Measurements from ENCODE around the gene TESK2. TPM values are rescaled to one million over a fixed set of nuclear protein-coding genes. Genes with fewer than 3 reads are reported as not detected.

Gene TESK2
- total and polyA plus RNA-seq, 2 of the 8 experiments (the other 6 are each of a cell fraction or from before 2014, with no cell fraction given): 10.8 to 12.6 TPM

DNA sequence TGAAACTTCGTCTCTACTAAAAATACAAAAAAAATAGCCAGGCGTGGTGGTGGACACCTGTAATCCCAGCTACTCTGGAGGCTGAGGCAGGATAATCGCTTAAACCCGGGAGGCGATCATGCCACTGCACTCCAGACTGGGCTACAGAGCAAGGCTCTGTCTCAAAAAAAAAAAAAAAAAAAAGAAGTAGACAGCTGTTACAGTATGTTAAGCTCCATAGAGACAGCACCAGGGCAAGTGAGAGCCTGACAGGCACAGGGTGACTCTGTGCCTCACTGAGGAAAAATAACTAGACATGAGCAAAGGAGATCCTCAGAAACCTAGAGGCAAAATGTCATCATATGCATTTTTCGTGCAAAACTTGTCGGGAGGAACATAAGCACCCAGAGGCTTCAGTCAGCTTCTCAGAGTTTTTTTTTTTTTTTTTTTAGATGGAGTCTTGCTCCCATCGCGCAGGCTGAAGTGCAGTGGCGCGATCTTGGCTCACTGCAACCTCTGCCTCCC lies 39.7 kb upstream of the TESK2 start (continued):
- TF ChIP-seq, protein P1, sequence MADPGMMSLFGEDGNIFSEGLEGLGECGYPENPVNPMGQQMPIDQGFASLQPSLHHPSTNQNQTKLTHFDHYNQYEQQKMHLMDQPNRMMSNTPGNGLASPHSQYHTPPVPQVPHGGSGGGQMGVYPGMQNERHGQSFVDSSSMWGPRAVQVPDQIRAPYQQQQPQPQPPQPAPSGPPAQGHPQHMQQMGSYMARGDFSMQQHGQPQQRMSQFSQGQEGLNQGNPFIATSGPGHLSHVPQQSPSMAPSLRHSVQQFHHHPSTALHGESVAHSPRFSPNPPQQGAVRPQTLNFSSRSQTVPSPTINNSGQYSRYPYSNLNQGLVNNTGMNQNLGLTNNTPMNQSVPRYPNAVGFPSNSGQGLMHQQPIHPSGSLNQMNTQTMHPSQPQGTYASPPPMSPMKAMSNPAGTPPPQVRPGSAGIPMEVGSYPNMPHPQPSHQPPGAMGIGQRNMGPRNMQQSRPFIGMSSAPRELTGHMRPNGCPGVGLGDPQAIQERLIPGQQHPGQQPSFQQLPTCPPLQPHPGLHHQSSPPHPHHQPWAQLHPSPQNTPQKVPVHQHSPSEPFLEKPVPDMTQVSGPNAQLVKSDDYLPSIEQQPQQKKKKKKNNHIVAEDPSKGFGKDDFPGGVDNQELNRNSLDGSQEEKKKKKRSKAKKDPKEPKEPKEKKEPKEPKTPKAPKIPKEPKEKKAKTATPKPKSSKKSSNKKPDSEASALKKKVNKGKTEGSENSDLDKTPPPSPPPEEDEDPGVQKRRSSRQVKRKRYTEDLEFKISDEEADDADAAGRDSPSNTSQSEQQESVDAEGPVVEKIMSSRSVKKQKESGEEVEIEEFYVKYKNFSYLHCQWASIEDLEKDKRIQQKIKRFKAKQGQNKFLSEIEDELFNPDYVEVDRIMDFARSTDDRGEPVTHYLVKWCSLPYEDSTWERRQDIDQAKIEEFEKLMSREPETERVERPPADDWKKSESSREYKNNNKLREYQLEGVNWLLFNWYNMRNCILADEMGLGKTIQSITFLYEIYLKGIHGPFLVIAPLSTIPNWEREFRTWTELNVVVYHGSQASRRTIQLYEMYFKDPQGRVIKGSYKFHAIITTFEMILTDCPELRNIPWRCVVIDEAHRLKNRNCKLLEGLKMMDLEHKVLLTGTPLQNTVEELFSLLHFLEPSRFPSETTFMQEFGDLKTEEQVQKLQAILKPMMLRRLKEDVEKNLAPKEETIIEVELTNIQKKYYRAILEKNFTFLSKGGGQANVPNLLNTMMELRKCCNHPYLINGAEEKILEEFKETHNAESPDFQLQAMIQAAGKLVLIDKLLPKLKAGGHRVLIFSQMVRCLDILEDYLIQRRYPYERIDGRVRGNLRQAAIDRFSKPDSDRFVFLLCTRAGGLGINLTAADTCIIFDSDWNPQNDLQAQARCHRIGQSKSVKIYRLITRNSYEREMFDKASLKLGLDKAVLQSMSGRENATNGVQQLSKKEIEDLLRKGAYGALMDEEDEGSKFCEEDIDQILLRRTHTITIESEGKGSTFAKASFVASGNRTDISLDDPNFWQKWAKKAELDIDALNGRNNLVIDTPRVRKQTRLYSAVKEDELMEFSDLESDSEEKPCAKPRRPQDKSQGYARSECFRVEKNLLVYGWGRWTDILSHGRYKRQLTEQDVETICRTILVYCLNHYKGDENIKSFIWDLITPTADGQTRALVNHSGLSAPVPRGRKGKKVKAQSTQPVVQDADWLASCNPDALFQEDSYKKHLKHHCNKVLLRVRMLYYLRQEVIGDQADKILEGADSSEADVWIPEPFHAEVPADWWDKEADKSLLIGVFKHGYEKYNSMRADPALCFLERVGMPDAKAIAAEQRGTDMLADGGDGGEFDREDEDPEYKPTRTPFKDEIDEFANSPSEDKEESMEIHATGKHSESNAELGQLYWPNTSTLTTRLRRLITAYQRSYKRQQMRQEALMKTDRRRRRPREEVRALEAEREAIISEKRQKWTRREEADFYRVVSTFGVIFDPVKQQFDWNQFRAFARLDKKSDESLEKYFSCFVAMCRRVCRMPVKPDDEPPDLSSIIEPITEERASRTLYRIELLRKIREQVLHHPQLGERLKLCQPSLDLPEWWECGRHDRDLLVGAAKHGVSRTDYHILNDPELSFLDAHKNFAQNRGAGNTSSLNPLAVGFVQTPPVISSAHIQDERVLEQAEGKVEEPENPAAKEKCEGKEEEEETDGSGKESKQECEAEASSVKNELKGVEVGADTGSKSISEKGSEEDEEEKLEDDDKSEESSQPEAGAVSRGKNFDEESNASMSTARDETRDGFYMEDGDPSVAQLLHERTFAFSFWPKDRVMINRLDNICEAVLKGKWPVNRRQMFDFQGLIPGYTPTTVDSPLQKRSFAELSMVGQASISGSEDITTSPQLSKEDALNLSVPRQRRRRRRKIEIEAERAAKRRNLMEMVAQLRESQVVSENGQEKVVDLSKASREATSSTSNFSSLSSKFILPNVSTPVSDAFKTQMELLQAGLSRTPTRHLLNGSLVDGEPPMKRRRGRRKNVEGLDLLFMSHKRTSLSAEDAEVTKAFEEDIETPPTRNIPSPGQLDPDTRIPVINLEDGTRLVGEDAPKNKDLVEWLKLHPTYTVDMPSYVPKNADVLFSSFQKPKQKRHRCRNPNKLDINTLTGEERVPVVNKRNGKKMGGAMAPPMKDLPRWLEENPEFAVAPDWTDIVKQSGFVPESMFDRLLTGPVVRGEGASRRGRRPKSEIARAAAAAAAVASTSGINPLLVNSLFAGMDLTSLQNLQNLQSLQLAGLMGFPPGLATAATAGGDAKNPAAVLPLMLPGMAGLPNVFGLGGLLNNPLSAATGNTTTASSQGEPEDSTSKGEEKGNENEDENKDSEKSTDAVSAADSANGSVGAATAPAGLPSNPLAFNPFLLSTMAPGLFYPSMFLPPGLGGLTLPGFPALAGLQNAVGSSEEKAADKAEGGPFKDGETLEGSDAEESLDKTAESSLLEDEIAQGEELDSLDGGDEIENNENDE (IDR thresholded peaks at IDR 0.05; ENCODE audit: insufficient replicate concordance, low read length): no peak
- no peak for TF ChIP-seq PHF8 (conservative IDR thresholded peaks at IDR 0.05; ENCODE audit: low read depth, low read length)
- no peak for TF ChIP-seq SP4 (IDR thresholded peaks at IDR 0.05; ENCODE audit: low read length)
- TF ChIP-seq SIX5 (IDR thresholded peaks at IDR 0.05; ENCODE audit: low read depth, low read length): no peak
- TF ChIP-seq TBP (IDR thresholded peaks at IDR 0.05; ENCODE audit: low read depth, low read length): no peak
- TF ChIP-seq ATF3 (IDR thresholded peaks at IDR 0.05; ENCODE audit: insufficient read depth, low read depth, low read length): no peak
- no peak for TF ChIP-seq ASH2L (IDR thresholded peaks at IDR 0.05; ENCODE audit: low read length)
- no peak for TF ChIP-seq NRF1 (IDR thresholded peaks at IDR 0.05; ENCODE audit: low read depth, low read length)
- TF ChIP-seq KDM5A (IDR thresholded peaks at IDR 0.05; ENCODE audit: low read length): no peak
- no peak for TF ChIP-seq CHD1 (IDR thresholded peaks at IDR 0.05; ENCODE audit: low read depth, low read length)
- TF ChIP-seq SUZ12 (IDR thresholded peaks at IDR 0.05; ENCODE audit: low read length): no peak
- no peak for TF ChIP-seq RBBP5 (IDR thresholded peaks at IDR 0.05; ENCODE audit: borderline replicate concordance, low read depth, low read length)
